HG03442 (cell line): Measurements from ENCODE around the gene IL17B.

Experiments used
- ATAC-seq: cut with Tn5 transposase; IDR thresholded peaks from one replicate; pipeline ENCODE4 v1.9.1; 2021; ENCODE audit warnings: mild to moderate bottlenecking, moderate library complexity; ENCODE audit not compliant: unreplicated experiment

Gene IL17B

GRCh38 chr5:149415066-149415967 is 36.2 kb upstream of the IL17B start:
- no peak for ATAC-seq

DNA sequence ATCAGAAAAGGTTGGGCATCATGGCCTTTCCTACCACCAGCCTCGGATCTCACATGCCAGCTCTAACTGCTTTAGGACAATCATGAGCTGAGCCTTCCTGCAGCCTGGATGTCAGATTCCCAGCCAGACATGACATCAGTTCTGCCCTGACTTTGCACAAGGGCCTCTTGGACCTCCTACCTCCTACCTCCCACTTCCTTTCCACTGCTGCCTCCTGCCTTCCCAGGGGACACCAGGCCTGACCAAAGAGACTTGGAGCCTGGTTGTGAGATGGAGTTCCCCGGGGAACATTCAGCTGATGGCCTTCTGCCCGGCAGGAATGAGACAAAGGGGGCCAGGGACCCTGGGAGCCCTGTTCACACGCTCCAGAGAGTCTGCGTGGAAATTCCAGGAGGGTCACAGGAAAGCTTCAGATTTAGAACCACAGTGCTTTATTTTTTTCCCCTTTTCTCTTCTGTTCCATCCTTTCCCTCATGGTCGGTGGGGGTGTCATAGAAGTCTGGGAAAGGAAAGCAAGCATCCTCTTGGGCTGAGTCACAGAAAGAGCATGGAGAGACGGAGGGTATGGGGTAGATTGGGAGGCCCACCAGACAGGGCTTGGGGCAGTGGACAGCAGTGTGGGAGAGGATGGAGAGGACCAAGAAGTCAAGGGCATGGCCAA is 35.4 kb upstream of the IL17B start:
- no peak for ATAC-seq

DNA sequence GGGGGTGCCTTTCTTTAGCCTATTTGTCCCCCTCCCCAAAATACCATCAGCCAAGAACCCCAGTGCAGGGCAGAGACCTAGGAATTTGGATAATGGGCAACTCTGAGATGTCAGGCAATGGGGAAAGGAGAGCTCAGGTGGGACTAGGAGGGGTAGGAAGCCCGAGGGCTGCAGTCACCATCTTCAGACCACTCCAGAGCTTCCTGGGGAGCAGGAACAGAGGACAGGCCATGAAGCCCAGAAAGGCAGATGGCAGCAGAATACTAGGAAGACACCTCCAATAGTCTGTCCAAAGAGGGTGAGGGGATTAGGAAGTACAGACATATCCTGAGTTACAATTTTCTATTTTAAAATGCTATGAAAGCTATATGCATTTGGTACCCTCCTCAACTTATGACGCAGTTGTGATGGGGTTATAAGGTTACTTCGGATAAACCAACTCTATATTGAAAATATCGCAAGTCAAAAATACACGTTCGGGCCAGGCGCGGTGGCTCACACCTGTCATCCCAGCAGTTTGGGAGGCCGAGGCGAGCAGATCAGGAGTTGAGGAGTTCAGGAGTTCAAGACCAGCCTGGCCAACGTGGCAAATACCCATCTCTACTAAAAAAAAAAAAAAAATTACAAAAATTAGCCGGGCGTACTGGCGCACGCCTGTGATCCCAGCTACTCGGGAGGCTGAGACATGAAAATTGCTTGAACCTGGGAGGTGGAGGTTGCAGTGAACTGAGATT is 34.6 kb upstream of the IL17B start:
- ATAC-seq, result no peak

- no peak for ATAC-seq
These were observed 33.8 kb upstream of the IL17B start for GRCh38 chr5:149412783-149413476.

GRCh38 chr5:149411738-149412519 is 32.8 kb upstream of the IL17B start:
- no peak for ATAC-seq

DNA sequence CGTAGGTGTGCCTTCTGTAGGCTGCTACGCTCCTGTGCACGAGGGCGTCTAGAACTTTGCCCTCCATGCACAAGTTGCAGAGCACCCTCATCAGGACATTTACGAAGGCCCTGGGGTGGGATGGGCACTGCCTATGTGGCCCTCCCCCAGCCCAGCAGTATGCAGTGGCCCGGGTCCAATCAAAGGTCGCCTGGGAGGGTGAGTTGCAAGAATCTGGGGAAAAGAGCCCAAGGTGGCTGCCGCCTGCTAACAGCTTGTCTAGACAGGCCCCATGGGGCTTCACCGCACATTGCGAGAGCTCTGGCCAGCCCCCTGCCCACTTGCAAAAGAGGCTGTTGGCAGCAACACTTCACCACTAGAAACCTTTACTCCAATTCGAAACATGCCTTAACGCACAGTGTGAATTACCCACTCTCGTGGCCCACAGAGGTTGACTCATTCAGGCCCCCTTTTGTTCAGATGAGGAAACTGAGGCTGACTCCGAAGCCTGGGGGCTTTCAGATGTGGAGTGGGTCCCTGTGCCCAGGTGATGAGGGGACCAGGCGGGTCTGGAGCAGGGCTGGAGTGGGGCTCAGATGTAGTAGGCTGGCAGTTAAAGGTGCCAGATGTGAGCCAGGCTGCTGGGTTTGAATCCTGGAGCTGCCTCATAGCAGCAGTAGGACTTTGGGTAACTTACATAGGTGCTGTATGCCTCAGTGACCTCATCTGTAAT is 31.8 kb upstream of the IL17B start:
- ATAC-seq, result no peak

DNA sequence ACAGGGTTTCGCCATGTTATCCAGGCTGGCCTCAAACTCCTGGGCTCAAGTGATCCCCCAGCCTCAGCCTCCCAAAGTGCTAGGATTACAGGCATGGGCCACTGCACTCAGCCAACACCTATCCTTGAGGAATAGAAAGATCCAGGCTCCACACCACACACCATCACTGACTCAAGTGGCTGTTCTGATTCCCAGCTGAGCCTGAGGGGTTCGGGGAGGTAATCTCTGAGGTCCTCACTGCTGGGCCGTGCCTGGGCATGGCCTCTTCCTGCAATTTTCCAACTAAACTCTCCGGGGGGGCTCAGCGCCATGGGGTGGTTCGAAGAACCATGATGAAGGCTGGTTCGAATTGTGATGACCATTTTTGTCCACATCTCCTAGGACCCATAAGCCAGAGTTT is 31.0 kb upstream of the IL17B start:
- no peak for ATAC-seq

- no peak for ATAC-seq
These were observed 30.3 kb upstream of the IL17B start for GRCh38 chr5:149409268-149409948.

DNA sequence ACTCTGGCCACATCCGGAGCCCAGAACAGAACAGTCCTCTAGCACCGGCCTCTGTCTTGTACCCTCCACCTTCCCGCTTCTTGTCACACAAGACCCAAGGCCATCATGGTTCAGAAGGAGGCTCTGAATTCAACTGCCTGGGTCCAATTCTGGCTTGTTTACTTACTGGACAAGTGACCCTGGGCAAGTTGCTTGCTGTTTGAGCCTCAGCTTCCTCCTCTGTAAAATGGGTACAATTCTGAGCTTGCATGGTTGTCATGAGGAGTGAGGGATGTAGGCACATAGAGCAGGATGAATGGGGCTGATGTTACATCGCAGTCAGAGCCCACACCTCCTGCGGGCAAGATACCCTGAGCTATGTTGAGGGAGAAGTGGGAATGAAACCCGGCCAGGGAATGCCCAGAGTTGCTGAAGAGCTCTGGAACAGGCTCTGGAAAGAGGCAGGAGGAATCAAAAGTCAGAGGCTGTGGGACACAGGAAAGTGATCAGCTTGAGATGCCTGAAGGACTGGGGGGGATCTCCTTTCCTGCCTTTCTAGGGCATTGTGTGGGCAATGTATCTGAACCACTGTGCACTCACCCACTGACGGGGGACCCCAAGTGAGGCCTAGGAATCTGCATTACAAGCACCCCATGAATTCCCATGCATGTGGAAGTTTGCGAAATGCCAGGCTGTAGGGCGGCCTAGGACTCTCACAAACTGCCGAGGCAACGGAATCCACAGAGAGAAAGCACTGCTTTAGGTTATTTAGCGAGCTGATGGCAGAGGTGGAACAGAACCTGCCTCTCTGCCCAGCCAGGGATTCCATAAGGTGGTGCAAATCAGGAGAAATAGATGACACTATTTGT is 29.4 kb upstream of the IL17B start:
- no peak for ATAC-seq

- no peak for ATAC-seq
These were observed 28.5 kb upstream of the IL17B start for GRCh38 chr5:149407323-149408251.

GRCh38 chr5:149406979-149407306 is 27.9 kb upstream of the IL17B start:
- ATAC-seq, result no peak

DNA sequence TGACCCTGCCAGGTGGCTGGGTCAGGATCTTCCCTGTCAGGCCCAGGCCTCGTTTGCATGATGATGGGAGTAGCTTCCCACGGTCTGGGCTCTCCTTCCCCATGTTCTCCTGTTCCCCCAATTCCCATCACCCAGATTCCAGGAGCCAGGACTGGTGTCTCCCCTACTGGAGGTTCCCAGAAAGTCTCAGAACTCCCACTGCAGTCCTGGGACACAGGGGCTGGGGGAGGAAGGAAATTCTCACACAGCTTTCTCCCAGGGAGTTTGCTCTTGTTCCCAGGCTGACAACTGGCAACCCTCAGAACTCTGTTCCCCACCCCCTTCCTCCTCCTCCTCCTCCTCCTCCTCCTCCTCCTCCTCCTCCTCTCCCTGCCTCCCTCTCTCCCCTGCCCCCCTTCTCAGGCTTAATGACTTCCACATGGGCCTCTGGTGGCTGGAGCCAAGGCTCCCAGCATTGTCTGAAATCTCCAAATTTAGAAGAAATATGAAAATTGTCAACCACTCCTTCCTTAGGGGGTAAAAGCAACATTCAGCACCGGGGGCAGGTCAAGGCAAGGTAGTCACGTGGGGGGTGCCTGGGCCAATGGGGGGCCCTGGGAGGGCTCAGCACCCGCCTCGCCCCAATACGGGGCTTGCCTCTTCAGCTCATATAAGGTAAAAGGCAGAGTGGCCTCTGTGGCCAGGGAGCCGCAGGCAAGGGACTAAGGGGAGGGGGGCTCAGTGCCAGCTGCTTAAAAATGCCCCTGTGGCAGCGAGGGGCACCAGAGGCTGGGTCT is 27.3 kb upstream of the IL17B start:
- no peak for ATAC-seq

DNA sequence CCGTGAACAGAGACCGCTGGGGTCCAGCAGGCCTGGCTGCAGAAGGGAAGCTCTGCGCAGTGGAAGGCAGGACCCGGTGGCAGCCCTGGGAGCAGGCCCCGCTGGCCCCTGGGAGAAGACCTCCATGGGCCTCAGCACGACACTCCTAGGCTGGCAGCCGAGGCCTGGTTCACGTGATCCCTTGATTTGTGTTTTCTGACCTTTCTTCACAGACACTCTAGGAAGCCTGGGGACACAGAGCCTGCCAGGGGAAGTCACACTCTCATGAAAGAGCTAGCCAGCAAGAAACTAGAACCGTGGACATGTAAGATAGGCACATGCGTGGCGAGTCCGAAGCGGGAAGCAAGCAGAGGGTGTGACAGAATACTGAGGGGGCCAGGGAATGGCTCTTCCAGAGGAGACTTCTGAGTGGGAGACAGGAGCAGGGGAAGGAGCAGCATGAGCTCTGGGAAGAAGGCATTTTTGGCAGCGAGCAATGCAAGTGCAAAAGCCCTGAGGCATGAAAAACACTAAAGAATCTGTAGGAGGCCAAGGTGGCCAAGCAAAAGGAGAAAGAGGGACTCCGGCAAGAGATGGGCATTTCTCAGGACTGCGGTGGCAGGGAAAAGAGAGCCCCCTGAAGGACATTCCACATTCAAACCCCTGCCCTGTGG is 26.6 kb upstream of the IL17B start:
- no peak for ATAC-seq

DNA sequence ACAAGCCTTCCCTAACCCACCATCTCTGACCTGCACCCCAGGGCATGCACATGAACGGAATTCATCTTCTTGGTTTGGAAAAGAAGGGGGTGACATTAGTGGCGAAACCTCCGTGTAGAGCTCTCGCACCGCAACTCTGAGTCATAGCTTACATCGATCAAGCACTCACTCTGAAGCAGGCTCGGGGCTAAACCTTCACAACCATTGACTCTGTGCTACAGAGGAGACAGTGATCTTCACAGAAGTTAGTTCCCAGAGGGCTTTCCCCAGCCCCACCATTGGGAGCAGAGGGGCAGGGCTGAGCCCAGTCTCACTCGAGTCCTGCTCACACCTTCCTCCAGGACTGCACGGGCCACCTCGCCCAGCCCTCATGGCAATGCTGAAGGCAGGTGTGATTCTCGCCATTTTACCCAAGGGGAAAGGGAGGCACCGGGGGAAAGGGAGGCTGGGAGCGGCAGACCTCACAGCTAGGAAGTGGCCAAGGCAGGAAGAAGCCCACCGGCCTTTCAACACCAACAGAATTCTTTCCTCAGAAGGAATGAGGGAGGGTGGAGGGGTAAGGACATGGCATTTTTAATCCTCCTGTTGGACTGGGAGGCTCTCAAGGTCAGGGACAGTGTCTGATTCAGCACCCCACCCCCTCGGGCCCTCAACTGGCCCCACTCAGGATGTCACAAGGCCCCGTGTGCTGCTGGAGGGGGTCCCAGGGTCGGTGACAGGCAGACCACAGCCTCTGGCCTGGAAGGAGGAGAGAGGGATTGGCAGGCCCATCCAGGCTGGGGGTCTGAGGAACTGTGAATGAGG is 25.9 kb upstream of the IL17B start:
- ATAC-seq, result no peak
